GM12878 (cell line): ENCODE data around the gene CLEC4G. TPM values are rescaled to one million over a fixed set of nuclear protein-coding genes. Genes with fewer than 3 reads are reported as not detected.

Experiments
- ATAC-seq: fragments of 200-7000 bp; cut with Tn5 transposase; 3 replicates; pipeline ENCODE4 v1.9.1; 2020; ENCODE audit warnings: mild to moderate bottlenecking, moderate library complexity
- BruUV-seq: library from RNA; stranded (reverse); fragments of 400-500 nt; replicated peaks from 2 replicates; lab custom pipeline; 2021; lab: Mats Ljungman, UMichigan
- CTCF ChIA-PET: fragments of 300-600 bp; sonication (Branson Sonifier 250); formaldehyde crosslinking; extraction: SDS; loops from one replicate; lab custom pipeline; 2021; ENCODE audit warnings: inconsistent platforms; lab: Yijun Ruan, JAX
- POLR2A ChIA-PET: fragments of 350-600 bp; formaldehyde crosslinking; extraction: SDS; loops from one replicate; lab custom pipeline; 2021; ENCODE audit warnings: inconsistent platforms; lab: Charles Lee
- RAD21 ChIA-PET: fragments of 300-600 bp; sonication (Branson Sonifier 250); formaldehyde crosslinking; loops from one replicate; lab custom pipeline; 2023; ENCODE audit warnings: antibody characterized with exemption; ENCODE audit not compliant: unreplicated experiment; lab: Charles Lee
- SMC1A ChIA-PET: fragments of 300-600 bp; sonication (Branson Sonifier 250); formaldehyde crosslinking; loops from one replicate; lab custom pipeline; 2023; ENCODE audit not compliant: unreplicated experiment, uncharacterized antibody; lab: Charles Lee
- DNase-seq: peaks from one replicate; pipeline ENCODE4 v3.0.0-alpha.2; 2011; ENCODE audit warnings: low read depth, low spot score
- FAIRE-seq: peaks from 3 replicates; lab custom pipeline; 2011; peaks lifted over from hg19 to GRCh38; lab: Jason Lieb, UNC
- H2AFZ ChIP-seq: 2 replicates; pipeline ENCODE4 v1.6.0; 2011; ENCODE audit warnings: low read depth, low read length, control low read depth; ENCODE audit not compliant: control insufficient read depth
- H3K27ac ChIP-seq: 2 replicates; pipeline ENCODE4 v1.5.1; 2011; ENCODE audit warnings: control low read depth; ENCODE audit not compliant: control insufficient read depth, insufficient read depth
- H3K27me3 ChIP-seq, 2 experiments: replicated peaks in 1 of 2; 2 replicates each; pipeline versions ENCODE4 v1.6.0 to v1.6.1; 2011; ENCODE audit warnings: low read length in 1 of 2; ENCODE audit not compliant: control insufficient read depth in 2 of 2, insufficient read depth in 2 of 2
- H3K36me3 ChIP-seq, 2 experiments: 2 replicates each; pipeline ENCODE4 v1.5.1; 2011; ENCODE audit warnings: low read length in 1 of 2; ENCODE audit not compliant: control insufficient read depth in 2 of 2, insufficient read depth in 2 of 2
- H3K4me1 ChIP-seq: 2 replicates; pipeline ENCODE4 v1.6.1; 2011; ENCODE audit warnings: mild to moderate bottlenecking, low read length, moderate library complexity, mixed read lengths; ENCODE audit not compliant: control insufficient read depth, insufficient read depth
- H3K4me2 ChIP-seq: 2 replicates; pipeline ENCODE4 v1.6.0; 2011; ENCODE audit warnings: control low read depth; ENCODE audit not compliant: control insufficient read depth, insufficient read depth
- H3K4me3 ChIP-seq: fragments of 200-600 bp; sonication (generic); 2 replicates; pipeline ENCODE4 v1.5.1; 2016
- H3K79me2 ChIP-seq: 2 replicates; pipeline ENCODE4 v1.6.0; 2011; ENCODE audit warnings: low read length; ENCODE audit not compliant: control insufficient read depth, insufficient read depth
- H3K9ac ChIP-seq: 2 replicates; pipeline ENCODE4 v1.8.0; 2011; ENCODE audit warnings: low read length, control low read depth, mixed read lengths; ENCODE audit not compliant: control insufficient read depth, insufficient read depth
- H3K9me3 ChIP-seq: replicated peaks from 3 replicates; pipeline ENCODE4 v1.5.1; 2011; ENCODE audit warnings: mild to moderate bottlenecking, low read length; ENCODE audit not compliant: control insufficient read depth, insufficient read depth
- H4K20me1 ChIP-seq: 2 replicates; pipeline ENCODE4 v1.6.0; 2011; ENCODE audit not compliant: control insufficient read depth, insufficient read depth
- EED ChIP-seq: sonication (generic); IDR thresholded peaks from 2 replicates; pipeline ENCODE4 v1.6.1; 2016; ENCODE audit warnings: antibody characterized with exemption, low read depth
- HDAC6 ChIP-seq: fragments of 200-600 bp; sonication (generic); IDR thresholded peaks from one replicate; pipeline ENCODE4 v1.8.0; 2017; ENCODE audit warnings: antibody characterized with exemption; ENCODE audit not compliant: unreplicated experiment
- NR2C2 ChIP-seq: IDR thresholded peaks from 2 replicates; pipeline ENCODE4 v1.6.1; 2011; ENCODE audit warnings: borderline replicate concordance, low read depth; ENCODE audit not compliant: control insufficient read depth, insufficient read length
- POLR2AphosphoS2 ChIP-seq: IDR thresholded peaks from 2 replicates; pipeline ENCODE4 v1.6.1; 2011; ENCODE audit warnings: low read depth, mild to moderate bottlenecking, low read length, improper control_type of control experiment, moderate library complexity
- WGBS: methylation state at CpG from one replicate; pipeline ENCODE4 v1.1.6; 2016; ENCODE audit warnings: low lambda C conversion rate; ENCODE audit not compliant: insufficient replicate concordance, insufficient coverage; ENCODE audit errors: missing lambda C conversion rate; 5-methylcytosine and 5-hydroxymethylcytosine counted together
- in situ Hi-C: fragments of 300-500 bp; cut with MboI; formaldehyde crosslinking; loops from 9 replicates; pipeline ENCODE4 v1.14.3; 2018; ENCODE audit warnings: mixed read lengths
- intact Hi-C: fragments of 100-400 bp; cut with micrococcal nuclease; formaldehyde crosslinking; loops from one replicate; pipeline ENCODE4 v1.14.2; 2022; ENCODE audit not compliant: unreplicated experiment
- polyA plus RNA-seq, 11 experiments: library from polyadenylated mRNA; depleted of rRNA in 4 of 11; unstranded in 6 of 11; stranded (reverse) in 5 of 11; fragments of >200 nt; fragmentation: Nextera tagmentation in 4 of 11; fragmentation: Illumina TruSeq in 1 of 11; extraction: Ambion mirVana in 4 of 11; extraction: Trizol in 1 of 11; gene quantifications; 1 replicate in 1 of 11; 2 replicates in 10 of 11; pipeline versions ENCODE4 v1.2.1 to v1.2.3, GENCODE V29; 2011 to 2016; ENCODE audit warnings: inconsistent platforms in 2 of 11, missing spikeins in 2 of 11, low read depth in 1 of 11
- total RNA-seq, 4 experiments: library from RNA; depleted of rRNA in 3 of 4; stranded (reverse); fragments of >200 nt in 3 of 4; fragmentation: Illumina TruSeq in 1 of 4; extraction: Trizol in 1 of 4; gene quantifications; 2 replicates each; pipeline versions ENCODE4 v1.2.1 to v1.2.3, GENCODE V29; 2013 to 2021
- TF ChIP-seq, protein P1 (sequence below): fragments of 450-650 bp; IDR thresholded peaks from 2 replicates; pipeline ENCODE4 v1.6.1; 2017; ENCODE audit warnings: mild to moderate bottlenecking, moderate library complexity
- TF ChIP-seq, protein P2 (sequence below): IDR thresholded peaks from 2 replicates; pipeline ENCODE4 v1.6.1; 2011; ENCODE audit warnings: borderline replicate concordance, low read depth, mild to moderate bottlenecking, moderate library complexity, mixed read lengths, low read length; ENCODE audit not compliant: insufficient read depth; ENCODE audit errors: extremely low read length

The CLEC4G gene
- total and polyA plus RNA-seq, 10 of the 15 experiments (the other 5 are each of a cell fraction or from before 2014, with no cell fraction given): 0.04 TPM; not detected in 9

DNA sequence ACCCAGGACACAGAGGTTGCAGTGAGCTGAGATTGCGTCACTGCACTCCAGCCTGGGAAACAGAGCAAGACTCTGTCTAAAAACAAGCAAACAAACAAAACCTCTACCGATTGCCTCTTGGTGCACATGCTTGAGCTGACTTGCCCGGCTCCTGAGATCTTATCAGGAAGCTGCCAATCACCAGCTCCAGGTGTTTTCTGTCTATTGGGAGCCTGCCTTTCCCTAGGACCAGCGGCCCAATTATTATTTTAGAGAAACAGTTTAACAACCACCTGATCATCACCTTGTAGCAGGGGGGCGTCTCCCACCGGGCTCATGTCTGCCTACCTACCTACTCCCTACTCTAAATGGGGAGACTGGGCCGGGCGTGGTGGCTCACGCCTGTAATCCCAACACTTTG is 41.9 kb upstream of the CLEC4G start:
- H3K36me3 ChIP-seq: no peaks in the 10 kb centered on the region
- no peak overlapping the region for H3K9ac ChIP-seq
- no peaks in the 10 kb centered on the region for H3K79me2 ChIP-seq
- no peak overlapping the region for H3K27ac ChIP-seq
- BruUV-seq: no TSS peak
- no peaks in the 10 kb centered on the region for H3K27me3 ChIP-seq
- ChIA-PET SMC1A (interaction anchor here (0.8 to 1.3 kb wide), 2 partner anchors 75 to 93 kb away, joined by 3 to 4 read pairs; partner anchors contain the start of gene TRAPPC5), RAD21 (interaction anchor here (3.1 kb wide), 1 partner anchor 68 kb away, joined by 9 read pairs; no protein-coding TSS in a partner anchor), CTCF (interaction anchor here (0.9 kb wide), 1 partner anchor 75 kb away, joined by 3 read pairs; no protein-coding TSS in a partner anchor), POLR2A (interaction anchor here (0.6 to 1.1 kb wide), 3 partner anchors 26 to 448 kb away, joined by 3 to 6 read pairs (median 5); no protein-coding TSS in a partner anchor)
- no peak for DNase-seq
- 94% methylated on average over 9 of the region's 9 CpGs for WGBS
- H3K9me3 ChIP-seq: no peaks in the 10 kb centered on the region; the same call in 2 of the 3 replicates
- no peak overlapping the region for H2AFZ ChIP-seq
- H3K4me2 ChIP-seq: no peak overlapping the region
- in situ Hi-C loops (no loop called here), intact Hi-C loops (no loop called here)
- FAIRE-seq: no peak
- H3K4me3 ChIP-seq: no peak overlapping the region
- TF ChIP-seq EED (no peak), HDAC6 (no peak), NR2C2 (no peak), POLR2AphosphoS2 (no peak)
- TF ChIP-seq, protein P1, sequence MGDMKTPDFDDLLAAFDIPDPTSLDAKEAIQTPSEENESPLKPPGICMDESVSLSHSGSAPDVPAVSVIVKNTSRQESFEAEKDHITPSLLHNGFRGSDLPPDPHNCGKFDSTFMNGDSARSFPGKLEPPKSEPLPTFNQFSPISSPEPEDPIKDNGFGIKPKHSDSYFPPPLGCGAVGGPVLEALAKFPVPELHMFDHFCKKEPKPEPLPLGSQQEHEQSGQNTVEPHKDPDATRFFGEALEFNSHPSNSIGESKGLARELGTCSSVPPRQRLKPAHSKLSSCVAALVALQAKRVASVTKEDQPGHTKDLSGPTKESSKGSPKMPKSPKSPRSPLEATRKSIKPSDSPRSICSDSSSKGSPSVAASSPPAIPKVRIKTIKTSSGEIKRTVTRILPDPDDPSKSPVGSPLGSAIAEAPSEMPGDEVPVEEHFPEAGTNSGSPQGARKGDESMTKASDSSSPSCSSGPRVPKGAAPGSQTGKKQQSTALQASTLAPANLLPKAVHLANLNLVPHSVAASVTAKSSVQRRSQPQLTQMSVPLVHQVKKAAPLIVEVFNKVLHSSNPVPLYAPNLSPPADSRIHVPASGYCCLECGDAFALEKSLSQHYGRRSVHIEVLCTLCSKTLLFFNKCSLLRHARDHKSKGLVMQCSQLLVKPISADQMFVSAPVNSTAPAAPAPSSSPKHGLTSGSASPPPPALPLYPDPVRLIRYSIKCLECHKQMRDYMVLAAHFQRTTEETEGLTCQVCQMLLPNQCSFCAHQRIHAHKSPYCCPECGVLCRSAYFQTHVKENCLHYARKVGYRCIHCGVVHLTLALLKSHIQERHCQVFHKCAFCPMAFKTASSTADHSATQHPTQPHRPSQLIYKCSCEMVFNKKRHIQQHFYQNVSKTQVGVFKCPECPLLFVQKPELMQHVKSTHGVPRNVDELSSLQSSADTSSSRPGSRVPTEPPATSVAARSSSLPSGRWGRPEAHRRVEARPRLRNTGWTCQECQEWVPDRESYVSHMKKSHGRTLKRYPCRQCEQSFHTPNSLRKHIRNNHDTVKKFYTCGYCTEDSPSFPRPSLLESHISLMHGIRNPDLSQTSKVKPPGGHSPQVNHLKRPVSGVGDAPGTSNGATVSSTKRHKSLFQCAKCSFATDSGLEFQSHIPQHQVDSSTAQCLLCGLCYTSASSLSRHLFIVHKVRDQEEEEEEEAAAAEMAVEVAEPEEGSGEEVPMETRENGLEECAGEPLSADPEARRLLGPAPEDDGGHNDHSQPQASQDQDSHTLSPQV: no peak
- TF ChIP-seq, protein P2, sequence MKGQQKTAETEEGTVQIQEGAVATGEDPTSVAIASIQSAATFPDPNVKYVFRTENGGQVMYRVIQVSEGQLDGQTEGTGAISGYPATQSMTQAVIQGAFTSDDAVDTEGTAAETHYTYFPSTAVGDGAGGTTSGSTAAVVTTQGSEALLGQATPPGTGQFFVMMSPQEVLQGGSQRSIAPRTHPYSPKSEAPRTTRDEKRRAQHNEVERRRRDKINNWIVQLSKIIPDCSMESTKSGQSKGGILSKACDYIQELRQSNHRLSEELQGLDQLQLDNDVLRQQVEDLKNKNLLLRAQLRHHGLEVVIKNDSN: no peak
- no peaks in the 10 kb centered on the region for H4K20me1 ChIP-seq
- no peak for ATAC-seq
- H3K4me1 ChIP-seq: peaks cover 17% of the 10 kb centered on the region
